Activated CD8-positive, alpha-beta memory T cell treated with anti-CD3 and anti-CD28 coated beads, Interleukin-2, amount 50 U/mL, for 24 hours (primary cell): ENCODE data around the gene KLHL14.
"Not testable (repeated sequence)": the region's sequence is repeated elsewhere in the genome, so short reads cannot be mapped to it uniquely, and the experiment has no call there.

Experiments used
- DNase-seq: peaks from one replicate; pipeline ENCODE4 v3.0.0-alpha.2; 2020; ENCODE audit errors: extremely low read depth

Gene KLHL14

GRCh38 chr18:32772581-32773381 is at the start of gene KLHL14:
Gene KLHL14 (minus strand): TSS chr18:32773023. CDS start chr18:32770591, 2,432 bp downstream.
- DNase-seq: no peak

- no peak for DNase-seq
These were observed 49.4 kb upstream of the KLHL14 start for GRCh38 chr18:32822197-32822596.

GRCh38 chr18:32815881-32816280 is 43.1 kb upstream of the KLHL14 start:
- no peak for DNase-seq

GRCh38 chr18:32812342-32812741 is 39.5 kb upstream of the KLHL14 start:
- no peak for DNase-seq

- no peak for DNase-seq
These were observed 37.5 kb upstream of the KLHL14 start for GRCh38 chr18:32810314-32810713.

- DNase-seq: no peak
These were observed 32.5 kb upstream of the KLHL14 start for GRCh38 chr18:32805354-32805753.

GRCh38 chr18:32804134-32804888 is 31.5 kb upstream of the KLHL14 start:
- DNase-seq: no peak

- DNase-seq: no peak
These were observed 30.7 kb upstream of the KLHL14 start for GRCh38 chr18:32803568-32803967.

GRCh38 chr18:32802591-32803451 is 30.0 kb upstream of the KLHL14 start:
- DNase-seq: no peak

GRCh38 chr18:32801228-32801627 is 28.4 kb upstream of the KLHL14 start:
- no peak for DNase-seq

GRCh38 chr18:32798209-32798960 is 25.6 kb upstream of the KLHL14 start:
- DNase-seq: no peak

- not testable (repeated sequence) for DNase-seq
These were observed 21.8 kb upstream of the KLHL14 start for GRCh38 chr18:32794667-32795066.

- no peak for DNase-seq
These were observed 6.2 kb upstream of the KLHL14 start for GRCh38 chr18:32779010-32779409.

- no peak for DNase-seq
These were observed 4.2 kb upstream of the KLHL14 start for GRCh38 chr18:32777049-32777448.

- no peak for DNase-seq
These were observed 3.7 kb upstream of the KLHL14 start for GRCh38 chr18:32776561-32776960.

GRCh38 chr18:32775628-32776027 is 2.8 kb upstream of the KLHL14 start:
- DNase-seq: no peak

- DNase-seq: no peak
These were observed 524 bp upstream of the KLHL14 start for GRCh38 chr18:32773382-32773712.

GRCh38 chr18:32771871-32772580 is 797 bp downstream of the KLHL14 start:
- no peak for DNase-seq

- no peak for DNase-seq
These were observed 1.6 kb downstream of the KLHL14 start for GRCh38 chr18:32771169-32771751.

- DNase-seq: no peak
These were observed 2.1 kb downstream of the KLHL14 start for GRCh38 chr18:32770666-32771168.
